HCT116 (cell line): ENCODE measurements around the gene POU4F1. TPM values are rescaled to one million over a fixed set of nuclear protein-coding genes. Genes with fewer than 3 reads are reported as not detected.

Experiments used
- ATAC-seq: fragments of 200-7000 bp; cut with Tn5 transposase; 2 replicates; pipeline ENCODE4 v1.9.1; 2020; ENCODE audit warnings: mild to moderate bottlenecking, moderate library complexity
- BruUV-seq: library from RNA; stranded (reverse); fragments of 400-500 nt; replicated peaks from 2 replicates; lab custom pipeline; 2021; lab: Mats Ljungman, UMichigan
- CTCF ChIA-PET: fragments of 300-600 bp; sonication (Branson Sonifier 250); formaldehyde crosslinking; loops from one replicate; lab custom pipeline; 2021; ENCODE audit warnings: antibody characterized with exemption; lab: Charles Lee
- POLR2A ChIA-PET: fragments of 300-600, 350-600 bp; sonication (Branson Sonifier 250); formaldehyde crosslinking; loops from one replicate; lab custom pipeline; 2021; ENCODE audit warnings: antibody characterized with exemption; lab: Charles Lee
- RAD21 ChIA-PET, 2 experiments: fragments of 300-600 bp; sonication (Branson Sonifier 250); formaldehyde crosslinking; loops; one replicate each; lab custom pipeline; 2023; ENCODE audit warnings: low total read pairs in 2 of 2; ENCODE audit not compliant: uncharacterized antibody in 2 of 2, unreplicated experiment in 2 of 2, low non-redundant PET in 1 of 2; lab: Charles Lee
- DNase-seq: peaks from one replicate; pipeline ENCODE4 v3.0.0-alpha.2; 2010; ENCODE audit warnings: low read depth, low spot score
- H2AFZ ChIP-seq: fragments of 200-600 bp; shearing (Covaris generic), sonication (generic); 2 replicates; pipeline ENCODE4 v1.6.1; 2017; ENCODE audit warnings: low read depth, mixed run types, mixed read lengths, antibody characterized with exemption, low read length; ENCODE audit not compliant: poor library complexity, severe bottlenecking
- H3K27ac ChIP-seq: 2 replicates; pipeline ENCODE4 v1.5.1; 2012; ENCODE audit warnings: low read depth, low read length
- H3K27me3 ChIP-seq: fragments of 200-600 bp; sonication (generic); 2 replicates; pipeline ENCODE4 v1.6.1; 2016; ENCODE audit warnings: mixed run types, low read length, mixed read lengths; ENCODE audit not compliant: insufficient read depth
- H3K36me3 ChIP-seq, 2 experiments: fragments of 200-500 bp in 1 of 2; fragments of 200-600 bp in 1 of 2; sonication (Bioruptor generic) in 1 of 2; sonication (generic) in 1 of 2; 2 replicates each; pipeline versions ENCODE4 v1.5.1 to v1.6.1; 2014 to 2016; ENCODE audit warnings: low read length in 2 of 2, inconsistent platforms in 1 of 2, mixed read lengths in 1 of 2, mixed run types in 1 of 2; ENCODE audit not compliant: insufficient read depth in 2 of 2, control insufficient read depth in 1 of 2
- H3K4me1 ChIP-seq, 2 experiments: fragments of 200-600 bp in 1 of 2; sonication (generic) in 1 of 2; 2 replicates each; pipeline versions ENCODE4 v1.5.1 to v1.6.1; 2012 to 2017; ENCODE audit warnings: low read length in 2 of 2, inconsistent platforms in 1 of 2, mild to moderate bottlenecking in 1 of 2, mixed read lengths in 1 of 2, mixed run types in 1 of 2, moderate library complexity in 1 of 2; ENCODE audit not compliant: insufficient read depth in 2 of 2, control insufficient read depth in 1 of 2
- H3K4me2 ChIP-seq: fragments of 200-600 bp; sonication (generic); 2 replicates; pipeline ENCODE4 v1.6.1; 2017; ENCODE audit warnings: mixed run types, low read length, mixed read lengths
- H3K4me3 ChIP-seq, 2 experiments: fragments of 200-600 bp in 1 of 2; sonication (generic) in 1 of 2; replicated peaks in 1 of 2; 2 replicates each; pipeline ENCODE4 v1.5.1; 2011 to 2016; ENCODE audit warnings: low read length in 2 of 2, control low read depth in 1 of 2, low read depth in 1 of 2, mild to moderate bottlenecking in 1 of 2, mixed read lengths in 1 of 2, mixed run types in 1 of 2
- H3K79me2 ChIP-seq: fragments of 200-600 bp; sonication (generic); 2 replicates; pipeline ENCODE4 v1.6.1; 2017; ENCODE audit warnings: mild to moderate bottlenecking, mixed run types, low read length, moderate library complexity, mixed read lengths; ENCODE audit not compliant: insufficient read depth
- H3K9ac ChIP-seq: fragments of 200-600 bp; sonication (generic); 2 replicates; pipeline ENCODE4 v1.6.1; 2016; ENCODE audit warnings: low read length, mixed read lengths
- H3K9me2 ChIP-seq: fragments of 200-600 bp; sonication (generic), shearing (Covaris generic); 2 replicates; pipeline ENCODE4 v1.6.1; 2017; ENCODE audit warnings: mixed run types, mild to moderate bottlenecking, moderate library complexity; ENCODE audit not compliant: insufficient read depth
- H3K9me3 ChIP-seq, 2 experiments: fragments of 200-500 bp in 1 of 2; fragments of 200-600 bp in 1 of 2; sonication (Bioruptor generic) in 1 of 2; sonication (generic) in 1 of 2; 2 replicates each; pipeline ENCODE4 v1.6.1; 2014 to 2017; ENCODE audit warnings: low read length in 2 of 2, mixed read lengths in 2 of 2, inconsistent platforms in 1 of 2, low read depth in 1 of 2, mild to moderate bottlenecking in 1 of 2, mixed run types in 1 of 2, moderate library complexity in 1 of 2; ENCODE audit not compliant: control insufficient read depth in 1 of 2, insufficient read depth in 1 of 2
- H4K20me1 ChIP-seq: fragments of 200-600 bp; sonication (generic), shearing (Covaris generic); 2 replicates; pipeline ENCODE4 v1.6.1; 2017; ENCODE audit warnings: mixed run types, mild to moderate bottlenecking, moderate library complexity; ENCODE audit not compliant: insufficient read depth
- ATF3 ChIP-seq: IDR thresholded peaks from 2 replicates; pipeline ENCODE4 v1.6.1; 2012
- CEBPB ChIP-seq: IDR thresholded peaks from 2 replicates; pipeline ENCODE4 v1.6.1; 2012; ENCODE audit warnings: low read depth
- EGR1 ChIP-seq: IDR thresholded peaks from 2 replicates; pipeline ENCODE4 v1.6.1; 2012; ENCODE audit warnings: low read depth
- ELF1 ChIP-seq: IDR thresholded peaks from 2 replicates; pipeline ENCODE4 v1.6.1; 2012; ENCODE audit warnings: low read depth, borderline replicate concordance
- EZH2 ChIP-seq: fragments of 200-600 bp; sonication (generic); IDR thresholded peaks from 2 replicates; pipeline ENCODE4 v1.6.1; 2017; ENCODE audit warnings: antibody characterized with exemption, mixed run types
- EZH2phosphoT487 ChIP-seq: fragments of 200-600 bp; IDR thresholded peaks from 2 replicates; pipeline ENCODE4 v1.6.1; 2018; ENCODE audit warnings: antibody characterized with exemption, borderline replicate concordance
- FOSL1 ChIP-seq: IDR thresholded peaks from 2 replicates; pipeline ENCODE4 v1.6.1; 2012; ENCODE audit warnings: low read depth
- POLR2A ChIP-seq: IDR thresholded peaks from 2 replicates; pipeline ENCODE4 v1.7.0; 2011; ENCODE audit warnings: borderline replicate concordance; ENCODE audit not compliant: insufficient read depth, insufficient read length; ENCODE audit errors: extremely low read depth
- POLR2AphosphoS5 ChIP-seq: IDR thresholded peaks from 2 replicates; pipeline ENCODE4 v1.6.1; 2011; ENCODE audit warnings: mild to moderate bottlenecking, low read depth, low read length, moderate library complexity
- RAD21 ChIP-seq: IDR thresholded peaks from 2 replicates; pipeline ENCODE4 v1.6.1; 2012; ENCODE audit warnings: low read depth, mild to moderate bottlenecking
- REST ChIP-seq: IDR thresholded peaks from 2 replicates; pipeline ENCODE4 v1.6.1; 2012; ENCODE audit warnings: low read depth
- SIN3A ChIP-seq: IDR thresholded peaks from 2 replicates; pipeline ENCODE4 v1.6.1; 2012; ENCODE audit warnings: low read depth
- SP1 ChIP-seq: IDR thresholded peaks from 2 replicates; pipeline ENCODE4 v1.6.1; 2012; ENCODE audit warnings: low read depth
- SRF ChIP-seq: IDR thresholded peaks from 2 replicates; pipeline ENCODE4 v1.6.1; 2012; ENCODE audit warnings: low read depth
- TCF7L2 ChIP-seq: IDR thresholded peaks from 2 replicates; pipeline ENCODE4 v1.7.0; 2011; ENCODE audit warnings: borderline replicate concordance, inconsistent platforms; ENCODE audit not compliant: insufficient read depth, insufficient read length; ENCODE audit errors: extremely low read depth
- YY1 ChIP-seq: IDR thresholded peaks from 2 replicates; pipeline ENCODE4 v1.6.1; 2011; ENCODE audit warnings: low read length, low read depth, moderate library complexity, mild to moderate bottlenecking; ENCODE audit not compliant: insufficient replicate concordance; ENCODE audit errors: extremely low read depth
- ZFX ChIP-seq: fragments of 450-650 bp; IDR thresholded peaks from 2 replicates; pipeline ENCODE4 v1.6.1; 2017
- ZNF274 ChIP-seq: fragments of 200-500 bp; sonication (Bioruptor generic); IDR thresholded peaks from 2 replicates; pipeline ENCODE4 v1.6.1; 2014; ENCODE audit warnings: mild to moderate bottlenecking, low read depth, low read length, inconsistent platforms
- intact Hi-C: fragments of 100-400 bp; cut with micrococcal nuclease; formaldehyde crosslinking; loops from 2 replicates; pipeline ENCODE4 v1.10.0; 2022
- total RNA-seq: library from RNA; stranded (reverse); gene quantifications from one replicate; pipeline ENCODE4 v1.2.1, GENCODE V29; 2021; ENCODE audit not compliant: unreplicated experiment

The POU4F1 gene
- total RNA-seq, 1 experiment from 2014 or later: not detected

- ATAC-seq: no peak
- ChIA-PET RAD21 (no interaction called here), POLR2A (interaction anchor here (0.6 kb wide), 1 partner anchor 886 kb away, joined by 3 read pairs; no protein-coding TSS in a partner anchor)
- H3K27ac ChIP-seq: no peak overlapping the region
- intact Hi-C loops: no loop called here
- no peak overlapping the region for H3K9ac ChIP-seq
- no peaks in the 10 kb centered on the region for H3K79me2 ChIP-seq
- no peak overlapping the region for H3K4me3 ChIP-seq
- H2AFZ ChIP-seq: no peak overlapping the region
- no peaks in the 10 kb centered on the region for H3K36me3 ChIP-seq
- H3K9me2 ChIP-seq: no peaks in the 10 kb centered on the region
- no TSS peak for BruUV-seq
- no peaks in the 10 kb centered on the region for H3K9me3 ChIP-seq
- no peaks in the 10 kb centered on the region for H3K4me1 ChIP-seq
- TF ChIP-seq ZFX (no peak), EGR1 (no peak), ZNF274 (no peak), ATF3 (no peak), RAD21 (no peak), YY1 (no peak), SP1 (no peak), EZH2phosphoT487 (no peak), POLR2A (no peak), REST (no peak), EZH2 (no peak), ELF1 (no peak), POLR2AphosphoS5 (no peak), FOSL1 (no peak), TCF7L2 (no peak), SIN3A (no peak), CEBPB (no peak), SRF (no peak)
- TF ChIP-seq, all 23 proteins: peak for 0
- CTCF ChIA-PET: no interaction called here
- DNase-seq: no peak
- H3K4me2 ChIP-seq: no peak overlapping the region
- no peaks in the 10 kb centered on the region; the same call in 1 of the 2 replicates for H4K20me1 ChIP-seq
- H3K27me3 ChIP-seq: peaks cover 42% of the 10 kb centered on the region
Measured at GRCh38 chr13:78595495-78596398, 7.6 kb downstream of the POU4F1 start.
